Uterus (tissue), 4 donors: Measurements from ENCODE around the gene SMIM5. TPM values are rescaled to one million over a fixed set of nuclear protein-coding genes. Genes with fewer than 3 reads are reported as not detected.

Experiments
- DNase-seq, 2 donors: peaks; one replicate each; pipeline ENCODE4 v3.0.0-alpha.2; 2019 to 2020
- H3K27ac ChIP-seq, 2 donors: fragments of 200-600 bp; sonication (generic); 1 replicate in 1 of 2; 2 replicates in 1 of 2; pipeline ENCODE4 v1.5.1; 2016 to 2018
- H3K27me3 ChIP-seq, 2 donors: fragments of 200-600 bp; sonication (generic); one replicate each; pipeline ENCODE4 v1.5.1; 2018 to 2019; ENCODE audit warnings: control low read depth in 1 of 2
- H3K36me3 ChIP-seq, 2 donors: fragments of 200-600 bp; sonication (generic); one replicate each; pipeline ENCODE4 v1.5.1; 2019; ENCODE audit warnings: control low read depth in 1 of 2
- H3K4me1 ChIP-seq, 2 donors: fragments of 200-600 bp; sonication (generic); one replicate each; pipeline ENCODE4 v1.5.1; 2018 to 2019; ENCODE audit warnings: control low read depth in 1 of 2
- H3K4me3 ChIP-seq, 2 donors: fragments of 200-600 bp; sonication (generic); 1 replicate in 1 of 2; 2 replicates in 1 of 2; pipeline ENCODE4 v1.5.1; 2018 to 2019; ENCODE audit warnings: mild to moderate bottlenecking in 1 of 2
- H3K9me3 ChIP-seq, 2 donors: fragments of 200-600 bp; sonication (generic); one replicate each; pipeline ENCODE4 v1.5.1; 2019; ENCODE audit warnings: control low read depth in 1 of 2
- POLR2A ChIP-seq, 2 donors: fragments of 450-650 bp; IDR thresholded peaks; one replicate each; pipeline ENCODE4 v1.6.1; 2016; ENCODE audit warnings: antibody characterized with exemption in 2 of 2, mild to moderate bottlenecking in 1 of 2, moderate library complexity in 1 of 2
- intact Hi-C: fragments of 100-400 bp; cut with DNase I; formaldehyde crosslinking; loops from one replicate; pipeline ENCODE4 v1.15.1; 2023; ENCODE audit warnings: low total_unique reads
- total RNA-seq, 4 donors: library from RNA; depleted of rRNA in 3 of 4; stranded (reverse); fragments of >200 nt in 3 of 4; gene quantifications; one replicate each; pipeline versions ENCODE4 v1.1.0 to v1.2.4, GENCODE V29; 2014 to 2023
- TF ChIP-seq, protein P1 (sequence below), 4 experiments: fragments of 200-600 bp in 2 of 4; fragments of 450-650 bp in 2 of 4; sonication (generic) in 2 of 4; IDR thresholded peaks; one replicate each; pipeline ENCODE4 v1.5.1; 2016 to 2019; ENCODE audit warnings: antibody characterized with exemption in 4 of 4, mild to moderate bottlenecking in 2 of 4, moderate library complexity in 1 of 4
- donor health status: DM: yes; HTN: yes; CAD: no.

The SMIM5 gene
- total RNA-seq, 4 donors from 2014 or later = 0.85 to 2.2 TPM; not detected in 2

DNA sequence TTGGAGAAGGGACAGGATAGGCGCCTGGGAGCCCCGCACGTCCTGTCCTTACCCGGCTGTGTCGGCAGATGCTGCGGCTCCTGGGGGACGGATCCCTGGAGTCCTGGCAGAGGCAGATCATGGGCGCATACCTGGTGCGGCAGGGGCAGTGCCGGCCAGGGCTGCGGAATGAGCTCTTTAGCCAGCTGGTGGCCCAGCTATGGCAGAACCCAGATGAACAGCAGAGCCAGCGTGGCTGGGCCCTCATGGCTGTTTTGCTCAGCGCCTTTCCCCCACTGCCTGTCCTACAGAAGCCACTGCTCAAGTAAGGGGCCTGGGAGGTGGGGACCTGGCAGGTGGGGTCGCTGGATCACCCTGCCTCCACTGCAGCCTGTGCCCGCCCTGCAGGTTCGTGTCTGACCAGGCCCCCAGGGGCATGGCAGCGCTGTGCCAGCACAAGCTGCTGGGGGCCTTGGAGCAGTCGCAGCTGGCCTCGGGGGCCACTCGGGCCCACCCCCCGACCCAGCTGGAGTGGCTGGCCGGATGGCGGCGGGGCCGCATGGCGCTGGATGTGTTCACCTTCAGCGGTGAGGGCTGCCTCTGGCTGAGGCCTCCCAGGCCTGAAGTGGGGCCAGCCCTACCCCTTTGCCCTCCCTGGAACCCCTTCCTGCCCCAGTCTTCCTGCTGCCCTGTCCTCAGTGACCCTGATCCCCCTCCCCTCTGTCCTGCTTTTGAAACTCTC is 20.2 kb upstream of the SMIM5 start:
- Histone ChIP-seq H3K27me3 (no peaks in the 10 kb centered on the region), H3K4me3 (no peak overlapping the region), H3K4me1 (no peaks in the 10 kb centered on the region), H3K27ac (no peak overlapping the region), H3K36me3 (no peaks in the 10 kb centered on the region), H3K9me3 (no peaks in the 10 kb centered on the region)
- TF ChIP-seq POLR2A (IDR thresholded peaks at IDR 0.05) = no peak
- TF ChIP-seq, protein P1, sequence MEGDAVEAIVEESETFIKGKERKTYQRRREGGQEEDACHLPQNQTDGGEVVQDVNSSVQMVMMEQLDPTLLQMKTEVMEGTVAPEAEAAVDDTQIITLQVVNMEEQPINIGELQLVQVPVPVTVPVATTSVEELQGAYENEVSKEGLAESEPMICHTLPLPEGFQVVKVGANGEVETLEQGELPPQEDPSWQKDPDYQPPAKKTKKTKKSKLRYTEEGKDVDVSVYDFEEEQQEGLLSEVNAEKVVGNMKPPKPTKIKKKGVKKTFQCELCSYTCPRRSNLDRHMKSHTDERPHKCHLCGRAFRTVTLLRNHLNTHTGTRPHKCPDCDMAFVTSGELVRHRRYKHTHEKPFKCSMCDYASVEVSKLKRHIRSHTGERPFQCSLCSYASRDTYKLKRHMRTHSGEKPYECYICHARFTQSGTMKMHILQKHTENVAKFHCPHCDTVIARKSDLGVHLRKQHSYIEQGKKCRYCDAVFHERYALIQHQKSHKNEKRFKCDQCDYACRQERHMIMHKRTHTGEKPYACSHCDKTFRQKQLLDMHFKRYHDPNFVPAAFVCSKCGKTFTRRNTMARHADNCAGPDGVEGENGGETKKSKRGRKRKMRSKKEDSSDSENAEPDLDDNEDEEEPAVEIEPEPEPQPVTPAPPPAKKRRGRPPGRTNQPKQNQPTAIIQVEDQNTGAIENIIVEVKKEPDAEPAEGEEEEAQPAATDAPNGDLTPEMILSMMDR (IDR thresholded peaks at IDR 0.05) = no peak
- no peak for DNase-seq
- intact Hi-C loops = no loop called here

DNA sequence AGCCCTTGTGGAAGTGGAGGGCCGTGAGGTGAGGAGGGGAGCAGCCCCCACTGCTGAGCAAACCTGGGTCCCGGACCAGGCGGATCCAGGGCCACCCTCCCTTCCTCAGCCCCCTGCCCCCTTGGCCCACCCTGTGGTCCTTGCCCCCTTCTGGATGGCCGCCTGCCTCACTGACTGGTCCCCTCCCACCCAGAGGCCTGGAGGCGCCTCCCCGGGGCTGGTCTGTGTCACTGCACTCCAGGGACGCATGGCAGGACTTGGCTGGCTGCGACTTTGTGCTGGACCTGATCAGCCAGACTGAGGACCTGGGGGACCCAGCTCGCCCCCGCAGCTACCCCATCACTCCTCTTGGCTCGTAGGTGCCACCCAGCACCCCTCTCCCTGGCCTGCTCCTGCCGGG is 19.2 kb upstream of the SMIM5 start:
- no peaks in the 10 kb centered on the region for H3K9me3 ChIP-seq
- no peak overlapping the region for H3K4me3 ChIP-seq
- intact Hi-C loops = no loop called here
- TF ChIP-seq, protein P1 (IDR thresholded peaks at IDR 0.05) = no peak
- no peak for TF ChIP-seq POLR2A (IDR thresholded peaks at IDR 0.05)
- H3K27me3 ChIP-seq = no peaks in the 10 kb centered on the region
- H3K27ac ChIP-seq = no peak overlapping the region
- no peak for DNase-seq
- no peaks in the 10 kb centered on the region for H3K4me1 ChIP-seq
- no peaks in the 10 kb centered on the region for H3K36me3 ChIP-seq

DNA sequence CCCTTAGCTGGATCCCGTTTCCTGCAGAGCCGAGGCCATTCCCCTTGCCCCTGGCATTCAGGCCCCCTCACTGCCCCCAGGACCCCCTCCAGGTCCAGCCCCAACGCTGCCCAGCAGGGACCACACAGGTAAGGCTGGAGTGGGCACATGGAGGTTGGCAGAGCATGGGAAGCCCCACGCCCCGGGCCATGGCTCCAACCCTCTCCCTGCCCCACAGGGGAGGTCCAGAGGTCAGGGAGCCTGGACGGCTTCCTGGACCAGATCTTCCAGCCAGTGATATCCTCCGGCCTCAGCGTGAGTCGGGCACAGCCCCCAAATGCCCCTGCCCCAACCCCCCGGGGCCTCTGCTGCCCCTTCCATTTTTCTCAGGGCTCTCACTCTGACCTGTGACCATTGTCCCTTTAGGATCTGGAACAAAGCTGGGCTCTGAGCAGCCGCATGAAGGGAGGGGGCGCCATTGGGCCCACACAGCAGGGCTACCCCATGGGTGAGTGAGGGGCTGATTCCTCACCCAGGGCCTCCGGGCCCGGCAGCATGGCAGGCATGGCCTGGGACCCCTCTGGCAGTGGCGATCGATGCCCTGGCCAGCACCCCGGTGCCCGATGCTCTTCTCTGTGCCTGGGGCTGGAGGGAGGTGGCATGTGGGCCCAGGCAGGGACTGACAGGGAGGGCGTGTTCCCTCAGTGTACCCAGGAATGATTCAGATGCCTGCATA is 18.5 kb upstream of the SMIM5 start:
- Histone ChIP-seq H3K27ac (no peak overlapping the region), H3K36me3 (no peaks in the 10 kb centered on the region), H3K9me3 (no peaks in the 10 kb centered on the region), H3K27me3 (no peaks in the 10 kb centered on the region), H3K4me1 (no peaks in the 10 kb centered on the region), H3K4me3 (no peak overlapping the region)
- TF ChIP-seq, protein P1 (IDR thresholded peaks at IDR 0.05) = no peak
- TF ChIP-seq POLR2A (IDR thresholded peaks at IDR 0.05) = no peak
- intact Hi-C loops = no loop called here
- DNase-seq = no peak

DNA sequence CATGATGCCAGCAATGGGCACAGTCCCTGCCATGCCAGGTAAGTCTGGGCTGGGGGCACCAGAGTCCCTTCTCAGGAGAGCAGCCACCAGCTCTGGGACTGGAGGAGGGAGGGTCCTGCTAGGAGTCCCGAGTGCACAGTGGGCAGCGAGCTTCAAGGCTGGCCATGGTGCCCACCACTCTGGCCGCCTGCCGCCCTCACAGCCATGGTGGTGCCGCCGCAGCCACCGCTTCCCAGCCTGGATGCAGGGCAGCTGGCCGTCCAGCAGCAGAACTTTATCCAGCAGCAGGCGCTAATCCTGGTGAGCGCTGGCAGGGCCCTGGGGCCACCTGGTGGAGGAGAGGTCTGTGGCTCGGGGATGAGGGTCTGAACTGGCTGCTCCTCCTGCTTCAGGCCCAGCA is 17.9 kb upstream of the SMIM5 start:
- no peaks in the 10 kb centered on the region for H3K36me3 ChIP-seq
- DNase-seq = no peak
- TF ChIP-seq POLR2A (IDR thresholded peaks at IDR 0.05) = no peak
- TF ChIP-seq, protein P1 (IDR thresholded peaks at IDR 0.05) = no peak

DNA sequence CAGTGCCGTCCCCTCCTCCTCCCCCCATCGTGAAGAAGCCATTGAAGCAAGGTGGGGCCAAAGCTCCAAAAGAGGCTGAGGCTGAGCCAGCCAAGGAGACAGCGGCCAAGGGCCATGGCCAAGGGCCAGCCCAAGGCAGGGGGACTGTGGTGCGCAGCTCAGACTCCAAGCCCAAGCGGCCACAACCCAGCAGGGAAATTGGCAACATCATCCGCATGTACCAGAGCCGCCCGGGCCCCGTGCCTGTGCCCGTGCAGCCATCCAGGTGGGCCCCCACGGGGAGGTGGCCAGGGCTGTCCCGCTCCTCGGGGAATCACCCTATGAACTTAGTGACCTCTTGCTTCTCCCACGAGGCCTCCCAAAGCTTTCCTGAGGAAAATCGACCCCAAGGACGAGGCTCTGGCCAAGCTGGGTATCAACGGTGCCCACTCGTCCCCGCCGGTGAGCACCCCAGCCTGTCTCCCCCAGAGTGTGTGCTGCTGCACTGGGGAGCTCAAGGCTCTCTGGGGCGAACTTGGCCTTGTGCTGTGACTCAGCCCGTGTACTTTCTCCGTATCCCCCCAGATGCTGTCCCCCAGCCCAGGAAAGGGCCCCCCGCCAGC is 16.6 kb upstream of the SMIM5 start:
- Histone ChIP-seq H3K4me1 (no peaks in the 10 kb centered on the region), H3K36me3 (no peaks in the 10 kb centered on the region), H3K9me3 (no peaks in the 10 kb centered on the region), H3K4me3 (no peak overlapping the region), H3K27ac (no peak overlapping the region), H3K27me3 (no peaks in the 10 kb centered on the region)
- no peak for TF ChIP-seq POLR2A (IDR thresholded peaks at IDR 0.05)
- TF ChIP-seq, protein P1 (IDR thresholded peaks at IDR 0.05) = no peak
- DNase-seq = no peak
- intact Hi-C loops = no loop called here

More for the DNA sequence above, 17.9 kb upstream of the SMIM5 start:
- no peak overlapping the region for H3K27ac ChIP-seq
- H3K4me3 ChIP-seq = no peak overlapping the region
- no peaks in the 10 kb centered on the region for H3K4me1 ChIP-seq
- intact Hi-C loops = no loop called here
- no peaks in the 10 kb centered on the region for H3K9me3 ChIP-seq
- no peaks in the 10 kb centered on the region for H3K27me3 ChIP-seq
